Endometrial microvascular endothelial cells (primary cell): ENCODE results near the gene PUSL1. TPM values are rescaled to one million over a fixed set of nuclear protein-coding genes. Genes with fewer than 3 reads are reported as not detected.

Experiments used
- in situ Hi-C: cut with HindIII; loops from 2 replicates; pipeline ENCODE4 v1.10.0; 2017; ENCODE audit warnings: low sequenced_read_pairs, low pct_unique_long_range_greater_than_20kb; ENCODE audit errors: inconsistent ontology term
- total RNA-seq: library from RNA; depleted of rRNA; stranded (reverse); fragments of >200 nt; gene quantifications from one replicate; pipeline ENCODE4 v1.2.3, GENCODE V29; 2015; ENCODE audit errors: inconsistent ontology term

The PUSL1 gene
- total RNA-seq, 1 donor from 2014 or later = 21.4 TPM

DNA sequence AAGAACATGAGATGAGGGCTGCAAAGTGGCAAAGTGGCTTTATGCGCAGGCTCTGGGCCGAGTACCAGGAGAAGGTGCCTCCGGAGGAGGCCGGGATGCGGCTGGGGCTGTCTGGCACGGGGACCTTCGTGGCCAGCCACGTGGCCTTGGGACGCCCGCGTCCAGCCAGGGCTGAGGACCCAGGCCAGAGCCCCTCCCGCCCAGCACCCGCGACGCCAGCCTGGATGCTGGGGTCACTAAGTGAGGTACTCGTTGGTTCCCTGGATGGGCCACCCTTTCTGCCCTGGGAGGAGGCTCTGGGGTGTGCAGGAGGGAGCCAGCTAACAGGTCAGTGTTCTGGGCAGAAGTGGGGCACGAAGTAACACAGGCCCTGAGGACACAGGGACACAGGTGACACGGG lies 15.5 kb upstream of the PUSL1 start:
- in situ Hi-C loops = no loop called here

DNA sequence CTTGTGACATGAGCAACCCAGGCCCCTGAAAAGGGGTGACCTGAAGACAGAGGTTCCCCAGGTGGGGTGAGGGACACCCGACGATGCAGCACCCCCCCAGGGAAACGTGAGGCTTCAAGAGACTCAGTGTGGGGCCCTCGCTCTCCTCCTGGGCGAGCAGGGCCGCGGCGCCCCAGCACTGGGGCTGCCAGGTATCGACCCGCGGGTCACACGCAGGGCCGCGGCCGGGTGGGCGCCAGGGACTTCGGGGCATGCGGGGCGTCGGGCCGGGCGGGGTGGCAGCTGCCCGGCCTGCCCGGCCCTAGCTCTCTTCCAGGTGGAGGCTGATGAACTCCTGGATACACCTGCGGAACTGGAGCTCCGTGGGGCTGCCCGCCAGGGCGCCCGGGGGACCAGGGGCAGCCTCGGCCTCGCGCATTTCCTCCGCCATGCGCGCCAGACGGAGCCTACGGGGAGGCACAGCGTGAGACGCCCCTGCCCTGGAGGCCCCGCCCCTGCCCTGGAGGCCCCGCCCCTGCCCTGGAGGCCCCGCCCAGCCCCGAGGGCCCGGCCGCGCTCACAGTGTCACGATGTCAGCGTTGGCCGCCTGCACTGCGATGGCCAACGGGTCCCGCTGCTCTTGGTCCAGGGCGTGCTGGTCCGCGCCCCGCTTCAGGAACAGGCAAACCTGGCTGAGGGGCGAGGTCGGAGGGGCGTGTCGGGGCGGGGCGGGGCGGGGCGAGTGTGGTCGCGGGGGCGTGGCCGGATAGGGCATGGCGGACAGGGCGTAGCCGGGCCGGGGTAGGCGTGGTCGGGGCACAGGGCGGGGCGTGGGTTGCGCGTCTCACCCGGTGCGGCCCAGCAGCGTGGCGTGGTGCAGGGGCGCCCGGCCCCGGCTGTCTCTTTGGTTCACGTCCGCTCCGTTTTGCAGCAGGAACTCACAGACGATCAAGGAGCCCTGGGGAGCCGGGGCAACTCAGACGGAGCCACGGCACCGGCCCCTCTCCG lies 14.8 kb upstream of the PUSL1 start:
- in situ Hi-C loops = no loop called here

- in situ Hi-C loops = no loop called here
These were observed 14.0 kb upstream of the PUSL1 start for GRCh38 chr1:1294250-1294890.

- in situ Hi-C loops = no loop called here
These were observed 13.1 kb upstream of the PUSL1 start for GRCh38 chr1:1295154-1295923.

DNA sequence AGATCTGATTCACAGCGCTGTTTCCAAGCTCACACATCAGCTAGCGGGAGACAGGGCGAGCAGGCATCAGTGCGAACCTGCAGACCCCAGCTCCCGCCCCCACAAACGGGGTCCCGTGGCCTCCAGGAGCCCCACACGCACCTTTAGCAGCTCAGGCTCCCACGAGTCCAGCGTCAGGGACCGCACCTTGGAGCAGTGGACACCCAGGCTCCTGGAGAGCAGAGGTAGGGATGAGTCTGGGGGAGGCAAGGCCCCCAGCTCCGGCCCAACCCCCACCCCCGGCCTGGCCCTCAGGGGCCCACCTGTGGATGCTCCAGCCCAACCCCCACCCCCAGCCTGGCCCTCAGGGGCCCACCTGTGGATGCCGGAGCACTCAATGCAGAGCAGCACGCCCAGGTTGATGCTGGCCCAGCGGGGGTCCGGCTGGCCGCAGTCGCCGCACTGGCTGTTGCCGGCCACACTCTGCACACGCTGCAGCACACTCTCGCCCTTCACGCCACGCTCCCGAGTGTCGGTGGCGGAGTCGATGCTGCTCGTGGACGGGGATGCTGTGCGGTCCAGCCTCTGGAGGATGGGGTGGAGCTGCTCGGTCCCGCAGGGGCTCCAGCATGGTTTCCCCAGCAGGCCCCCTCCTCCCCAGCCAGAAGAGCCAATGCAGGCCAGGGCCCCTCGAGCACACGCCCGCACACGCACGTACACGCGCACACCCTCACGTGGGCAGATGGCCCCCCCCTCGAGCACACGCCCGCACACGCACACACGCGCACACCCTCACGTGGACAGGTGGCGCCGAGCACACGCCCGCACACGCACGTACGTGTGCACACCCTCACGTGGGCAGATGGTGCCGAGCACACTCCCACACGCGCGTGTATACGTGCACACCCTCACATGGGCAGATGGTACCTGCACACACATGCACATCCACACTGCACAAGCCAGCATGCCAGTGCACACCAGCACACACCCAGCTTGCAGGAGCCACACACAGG lies 12.0 kb upstream of the PUSL1 start:
- in situ Hi-C loops = no loop called here

DNA sequence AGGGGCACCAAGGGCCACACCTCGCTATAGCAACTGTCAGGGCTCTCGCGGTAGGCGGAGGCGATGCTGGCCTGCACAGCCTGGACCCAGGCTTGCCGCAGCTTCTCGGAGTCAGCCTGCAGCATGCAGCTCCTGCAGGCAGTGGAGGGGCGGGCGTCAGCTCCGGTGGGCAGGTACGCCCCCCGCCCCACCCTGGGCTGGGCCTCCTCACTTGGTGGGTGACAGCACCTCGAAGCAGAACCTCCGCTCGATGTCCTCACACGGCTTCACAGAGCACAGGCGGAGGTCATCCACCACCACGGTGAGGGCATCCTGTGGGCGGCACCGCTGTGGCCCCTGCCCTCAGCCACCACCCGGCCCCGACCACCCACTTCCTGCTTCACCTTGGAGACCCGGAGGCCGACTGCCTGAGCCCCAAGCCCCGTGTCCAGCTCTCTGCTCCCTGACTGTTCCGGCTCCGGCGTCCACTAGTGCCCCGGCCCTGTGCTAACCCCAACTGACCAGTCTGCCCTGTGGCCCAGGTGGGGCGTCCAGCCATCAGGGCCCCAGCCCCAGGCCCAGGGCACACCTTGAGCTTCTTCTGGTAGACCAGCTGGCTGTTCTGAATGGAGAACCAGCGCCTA lies 10.5 kb upstream of the PUSL1 start:
- in situ Hi-C loops = no loop called here

- in situ Hi-C loops = no loop called here
These were observed 9.3 kb upstream of the PUSL1 start for GRCh38 chr1:1298861-1299685.

DNA sequence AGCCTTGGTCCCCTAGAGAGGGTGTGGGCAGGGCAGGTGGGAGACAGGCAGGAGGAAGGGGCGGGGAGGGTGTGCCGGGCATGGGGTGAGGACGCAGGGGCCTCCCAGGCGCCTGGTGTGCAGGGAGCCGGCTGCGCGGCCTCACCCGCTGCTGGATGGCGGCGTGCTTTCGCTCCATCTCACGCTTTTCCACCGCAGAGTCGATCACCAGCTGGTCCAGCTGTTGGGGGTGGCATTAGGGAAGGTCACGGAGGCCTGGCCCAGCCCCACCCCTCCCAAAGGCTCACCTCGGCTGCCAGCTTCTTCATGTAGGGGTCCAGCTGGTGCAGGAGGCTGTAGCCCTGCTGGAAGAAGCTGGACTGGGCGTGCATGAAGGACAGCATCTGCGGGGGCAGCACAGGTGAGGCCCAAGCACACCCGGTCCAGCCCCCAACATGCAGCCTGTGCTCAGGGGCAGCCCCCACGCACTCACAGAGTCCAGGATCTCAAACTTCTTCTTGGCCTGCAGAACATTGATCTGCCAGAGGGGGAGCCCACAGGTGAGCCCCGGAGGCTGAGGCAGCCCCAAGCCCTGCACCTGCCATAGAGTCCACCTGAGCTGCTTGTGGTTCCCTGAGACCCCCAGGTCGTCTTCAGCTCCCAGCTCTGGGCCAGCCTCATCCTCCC lies 8.6 kb upstream of the PUSL1 start:
- in situ Hi-C loops = no loop called here

DNA sequence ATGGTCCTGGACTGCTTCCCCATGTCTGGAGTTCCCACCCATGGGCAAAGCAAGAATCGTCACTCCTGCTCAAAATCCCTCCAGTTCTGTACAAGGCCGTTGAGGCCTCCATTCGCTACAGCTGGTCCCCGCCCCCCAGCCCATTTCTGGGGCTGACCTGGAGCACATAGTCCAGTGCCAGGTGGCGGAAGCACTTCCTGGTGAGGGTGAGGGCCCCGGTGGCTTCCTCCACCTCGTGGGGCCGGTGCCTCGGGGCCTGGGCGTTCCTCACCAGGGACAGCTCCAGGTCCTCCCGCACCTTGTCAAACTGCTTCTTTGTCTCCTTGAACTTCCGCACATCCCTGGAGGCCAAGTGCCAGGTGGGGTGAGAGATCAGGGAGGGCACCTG lies 8.1 kb upstream of the PUSL1 start:
- in situ Hi-C loops = no loop called here

DNA sequence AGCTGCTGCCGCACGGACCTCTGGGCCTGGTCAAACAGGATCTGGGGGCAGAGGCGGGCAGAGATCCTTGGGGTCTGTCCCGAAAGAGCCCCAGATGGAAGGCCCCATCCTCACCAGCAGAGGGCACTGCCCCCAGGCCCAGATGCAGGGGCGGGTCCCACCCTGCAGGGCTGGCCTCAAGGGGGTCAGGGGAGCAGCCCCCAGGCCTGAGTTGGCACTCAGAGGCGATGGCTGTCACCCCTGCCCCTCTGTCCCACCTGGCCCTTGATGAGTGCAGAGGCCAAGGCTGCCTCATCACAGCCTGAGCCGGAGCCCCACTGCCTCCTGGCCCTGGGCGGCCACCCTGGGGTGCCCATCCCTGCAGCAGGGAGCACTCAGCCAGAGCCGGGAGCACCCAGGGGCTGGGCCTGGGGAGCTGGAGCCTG lies 6.4 kb upstream of the PUSL1 start:
- in situ Hi-C loops = no loop called here

GRCh38 chr1:1302951-1303509 lies 5.4 kb upstream of the PUSL1 start:
- in situ Hi-C loops = no loop called here

DNA sequence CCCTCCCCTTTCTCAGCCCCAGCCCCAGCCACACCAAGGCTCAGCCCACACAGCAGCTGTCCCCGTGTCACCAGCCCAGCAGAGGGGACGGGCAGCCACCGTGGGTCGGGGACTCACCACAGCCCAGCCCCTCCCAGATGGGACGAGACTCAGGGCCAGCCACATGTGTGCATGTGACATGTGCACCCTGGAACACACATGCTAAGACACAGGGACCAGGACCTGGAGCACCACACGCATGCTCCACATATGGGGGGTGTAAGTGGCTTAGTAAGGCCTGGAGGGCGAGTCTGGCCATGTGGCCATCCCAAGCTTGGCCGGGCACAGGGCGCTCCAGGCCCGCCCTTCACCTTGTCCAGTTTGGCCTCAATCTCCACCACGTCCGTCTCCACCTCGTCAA lies 4.7 kb upstream of the PUSL1 start:
- in situ Hi-C loops = no loop called here

DNA sequence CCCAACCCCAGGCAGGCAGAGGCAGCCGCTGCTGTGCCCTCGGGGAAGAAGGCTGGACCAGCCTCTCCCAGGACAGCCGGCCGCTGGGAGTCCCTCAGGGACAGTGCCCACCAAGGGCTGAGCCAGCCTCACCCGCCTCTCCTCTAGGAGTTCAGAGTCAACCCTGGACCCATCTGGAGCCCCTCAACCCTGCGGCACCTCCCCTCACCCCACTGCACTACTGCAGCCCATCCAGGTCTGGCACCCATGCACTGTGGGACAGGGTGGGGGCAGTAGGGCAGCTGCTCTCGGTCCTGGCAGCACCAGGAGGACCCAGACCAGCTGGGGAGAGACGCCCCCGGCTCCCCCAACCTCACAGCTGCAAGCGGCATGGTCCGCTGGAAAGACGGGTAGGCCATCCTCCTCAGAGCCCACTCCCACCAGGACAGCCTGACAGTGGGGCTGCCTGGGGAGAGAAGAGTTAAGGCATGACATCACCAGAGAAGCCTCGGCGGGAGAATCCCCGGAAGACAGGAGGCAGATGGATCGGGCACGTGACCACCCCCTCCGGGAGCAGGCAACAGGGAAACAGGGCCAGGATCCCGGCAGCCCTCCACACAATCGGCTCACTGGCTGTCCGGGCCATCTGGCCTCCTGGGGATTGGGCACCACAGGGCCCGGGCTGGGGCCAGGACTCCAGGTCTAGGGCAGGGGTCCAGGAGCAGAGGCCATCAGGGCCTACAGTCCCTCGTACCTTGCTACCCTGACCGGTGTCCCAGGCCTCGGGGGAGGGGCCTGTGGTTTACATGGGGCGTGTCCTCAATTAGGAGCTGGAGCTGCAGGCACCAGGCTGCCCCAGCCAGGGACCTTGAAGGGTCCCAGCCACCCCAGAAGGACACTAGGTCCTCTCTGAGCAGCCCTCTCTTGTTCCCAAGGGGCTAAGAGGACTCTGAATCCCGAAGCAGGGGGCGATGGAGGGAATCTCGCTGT lies 3.8 kb upstream of the PUSL1 start:
- in situ Hi-C loops = no loop called here

DNA sequence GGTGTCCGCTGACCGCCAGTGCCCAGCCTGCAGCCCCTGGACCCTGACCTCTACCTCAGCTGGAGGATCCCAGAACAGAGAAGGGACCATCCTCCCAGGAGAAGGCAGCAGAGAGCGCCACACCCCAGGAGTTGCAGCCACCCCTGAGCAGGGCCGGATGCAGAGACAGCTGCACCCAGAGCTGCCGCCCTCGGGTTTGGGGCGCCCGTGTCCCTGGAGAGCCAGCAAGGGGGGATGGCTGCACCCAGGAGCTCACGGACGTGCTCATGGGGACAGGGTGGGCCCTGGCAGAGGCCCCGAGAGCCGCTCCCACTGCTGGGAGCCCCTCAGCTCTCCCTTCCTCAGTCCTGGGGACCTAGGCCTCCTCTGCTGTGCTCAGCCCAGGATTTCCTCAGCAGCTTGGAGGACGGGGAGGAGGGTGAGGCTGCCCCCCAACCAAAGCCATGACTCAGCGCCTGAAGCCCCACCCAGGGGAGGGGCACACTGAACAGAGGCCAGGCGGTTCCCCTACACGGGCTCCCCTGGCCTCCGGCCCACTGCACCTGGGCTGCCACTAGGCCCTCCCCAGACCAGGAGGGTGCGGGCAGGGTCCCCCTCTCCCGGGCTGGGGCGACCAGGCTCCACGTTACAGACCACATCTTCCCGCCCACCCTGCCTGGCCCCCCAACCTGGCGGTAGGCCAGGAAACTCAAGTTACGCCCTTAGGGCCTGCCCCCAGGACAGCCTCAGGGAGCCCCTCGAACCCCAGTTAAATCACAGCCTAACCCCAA lies 2.9 kb upstream of the PUSL1 start:
- in situ Hi-C loops = no loop called here
